Calu3 (cell line): ENCODE data around the gene PLCH2. TPM values are rescaled to one million over a fixed set of nuclear protein-coding genes. Genes with fewer than 3 reads are reported as not detected.

Experiments
- BruUV-seq: library from RNA; stranded (reverse); fragments of 400-500 nt; replicated peaks from 2 replicates; lab custom pipeline; 2021; lab: Mats Ljungman, UMichigan
- CTCF ChIA-PET: fragments of 300-600 bp; sonication (Branson Sonifier 250); formaldehyde crosslinking; loops from one replicate; lab custom pipeline; 2022; ENCODE audit warnings: antibody characterized with exemption; lab: Charles Lee
- DNase-seq: peaks from one replicate; pipeline ENCODE4 v3.0.0; 2022
- H3K27ac Mint-ChIP-seq: one replicate; pipeline ENCODE4 v1.8.0; 2022; ENCODE audit warnings: mixed read lengths; ENCODE audit not compliant: unreplicated experiment
- H3K27me3 Mint-ChIP-seq: one replicate; pipeline ENCODE4 v1.8.0; 2022; ENCODE audit warnings: mixed read lengths; ENCODE audit not compliant: unreplicated experiment
- H3K36me3 Mint-ChIP-seq: one replicate; pipeline ENCODE4 v1.8.0; 2022; ENCODE audit warnings: mild to moderate bottlenecking, moderate library complexity, mixed read lengths; ENCODE audit not compliant: insufficient read depth, unreplicated experiment
- H3K4me1 Mint-ChIP-seq: one replicate; pipeline ENCODE4 v1.8.0; 2022; ENCODE audit warnings: mild to moderate bottlenecking, low read depth, mixed read lengths; ENCODE audit not compliant: unreplicated experiment
- H3K4me3 Mint-ChIP-seq: one replicate; pipeline ENCODE4 v1.8.0; 2022; ENCODE audit warnings: mild to moderate bottlenecking, low read depth, moderate library complexity, mixed read lengths; ENCODE audit not compliant: unreplicated experiment
- H3K9me3 Mint-ChIP-seq: one replicate; pipeline ENCODE4 v1.8.0; 2022; ENCODE audit warnings: low read depth, mixed read lengths; ENCODE audit not compliant: unreplicated experiment
- CTCF ChIP-seq: fragments of 200-600 bp; IDR thresholded peaks from one replicate; pipeline ENCODE4 v1.8.0; 2022; ENCODE audit warnings: antibody characterized with exemption; ENCODE audit not compliant: unreplicated experiment
- intact Hi-C: fragments of 100-400 bp; cut with micrococcal nuclease; formaldehyde crosslinking; loops from one replicate; pipeline ENCODE4 v1.10.0; 2022; ENCODE audit not compliant: unreplicated experiment
- total RNA-seq: library from RNA; stranded (reverse); gene quantifications from 2 replicates; pipeline ENCODE4 v1.2.3, GENCODE V29; 2022

The PLCH2 gene
- total RNA-seq, 1 experiment from 2014 or later, result 3.1 TPM

- H3K4me3 Mint-ChIP-seq, result no peak overlapping the region
- no TSS peak for BruUV-seq
- peak; percentile 56 for DNase-seq
- H3K9me3 Mint-ChIP-seq, result no peaks in the 10 kb centered on the region
- peaks cover 11% of the 10 kb centered on the region for H3K36me3 Mint-ChIP-seq
- H3K4me1 Mint-ChIP-seq, result no peaks in the 10 kb centered on the region
- intact Hi-C loops, result loop anchor here (10.0 kb wide), 1 partner anchor 347 kb away; the partner anchor contains the start of gene FAAP20
- H3K27ac Mint-ChIP-seq, result no peak overlapping the region
- no peak for TF ChIP-seq CTCF
- CTCF ChIA-PET, result no interaction called here
- H3K27me3 Mint-ChIP-seq, result no peaks in the 10 kb centered on the region
These were observed 65.6 kb downstream of the PLCH2 start for GRCh38 chr1:2541619-2542245.

DNA sequence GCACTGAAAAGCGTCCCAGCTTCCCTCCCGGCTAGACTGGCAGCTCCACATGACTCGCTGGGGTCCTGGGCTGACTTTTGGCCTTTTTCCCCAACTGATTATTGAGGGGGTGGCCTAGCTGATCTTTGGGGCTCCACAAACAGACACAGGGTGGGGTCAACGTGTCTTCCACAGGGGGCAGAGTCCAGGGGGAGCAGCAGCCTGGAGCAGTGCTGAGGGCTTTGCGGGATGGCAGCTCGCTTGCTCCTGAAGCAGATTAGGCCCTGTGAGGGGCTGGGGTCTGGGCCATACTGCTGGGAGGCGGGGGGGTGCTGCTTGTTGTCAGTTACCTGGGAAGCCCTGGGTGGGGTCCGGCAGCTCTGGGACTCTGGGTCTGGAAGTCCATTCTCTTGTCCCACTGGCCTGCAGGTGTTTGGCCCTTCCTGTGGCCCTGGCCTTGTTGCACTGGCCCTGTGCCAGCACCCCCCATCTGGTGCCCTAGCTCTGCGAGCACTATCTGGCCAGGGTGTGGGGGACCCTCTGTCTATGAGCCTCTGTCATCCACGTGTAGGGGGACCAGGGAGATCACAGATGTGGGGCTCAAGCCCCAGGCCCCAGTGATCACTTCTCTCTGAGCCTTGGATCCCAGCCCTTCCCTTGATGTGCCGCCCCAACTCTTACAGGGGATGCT is 66.3 kb downstream of the PLCH2 start:
- peaks cover 15% of the 10 kb centered on the region for H3K36me3 Mint-ChIP-seq
- no peak overlapping the region for H3K27ac Mint-ChIP-seq
- H3K27me3 Mint-ChIP-seq, result no peaks in the 10 kb centered on the region
- intact Hi-C loops, result loop anchor here (10.0 kb wide), 1 partner anchor 348 kb away; the partner anchor contains the start of gene FAAP20
- no peaks in the 10 kb centered on the region for H3K4me1 Mint-ChIP-seq
- no peaks in the 10 kb centered on the region for H3K9me3 Mint-ChIP-seq
- H3K4me3 Mint-ChIP-seq, result no peak overlapping the region
- CTCF ChIA-PET, result no interaction called here
- BruUV-seq, result no TSS peak
- no peak for DNase-seq
- TF ChIP-seq CTCF, result no peak

DNA sequence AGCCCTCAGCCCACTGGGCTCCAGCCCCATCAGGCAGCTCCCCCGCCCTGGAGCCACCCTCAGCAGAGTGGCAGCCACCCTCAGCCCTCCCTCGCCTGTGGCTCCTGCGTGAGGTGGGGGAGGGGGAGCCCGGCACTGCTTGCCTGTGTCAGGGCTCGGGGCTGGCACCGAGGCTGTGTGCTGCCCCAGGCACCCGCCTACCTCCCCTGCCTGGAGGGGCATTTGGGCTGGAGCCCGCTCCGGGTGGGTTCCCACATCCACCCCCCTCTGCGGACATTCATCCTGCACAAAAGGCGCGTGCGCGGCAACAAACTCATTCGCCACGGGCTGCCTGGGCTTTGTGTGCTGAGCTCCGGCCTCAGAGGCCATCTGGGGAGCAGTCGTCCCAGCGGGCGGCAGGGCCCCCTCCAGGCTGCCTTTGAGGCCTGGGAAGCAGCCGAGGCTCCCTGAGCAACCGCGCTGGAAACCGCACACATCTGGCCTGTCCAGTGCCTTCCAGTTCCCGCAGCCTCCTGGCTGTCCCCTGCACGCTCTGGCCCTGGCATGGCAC is 67.5 kb downstream of the PLCH2 start:
- Mint-ChIP-seq H3K4me1 (no peaks in the 10 kb centered on the region), H3K36me3 (peaks cover 15% of the 10 kb centered on the region), H3K27ac (no peak overlapping the region), H3K27me3 (no peaks in the 10 kb centered on the region), H3K4me3 (no peak overlapping the region), H3K9me3 (no peaks in the 10 kb centered on the region)
- TF ChIP-seq CTCF, result no peak
- CTCF ChIA-PET, result no interaction called here
- DNase-seq, result no peak
- no TSS peak for BruUV-seq
- intact Hi-C loops, result loop anchor here (10.0 kb wide), 1 partner anchor 349 kb away; the partner anchor contains the start of gene FAAP20

DNA sequence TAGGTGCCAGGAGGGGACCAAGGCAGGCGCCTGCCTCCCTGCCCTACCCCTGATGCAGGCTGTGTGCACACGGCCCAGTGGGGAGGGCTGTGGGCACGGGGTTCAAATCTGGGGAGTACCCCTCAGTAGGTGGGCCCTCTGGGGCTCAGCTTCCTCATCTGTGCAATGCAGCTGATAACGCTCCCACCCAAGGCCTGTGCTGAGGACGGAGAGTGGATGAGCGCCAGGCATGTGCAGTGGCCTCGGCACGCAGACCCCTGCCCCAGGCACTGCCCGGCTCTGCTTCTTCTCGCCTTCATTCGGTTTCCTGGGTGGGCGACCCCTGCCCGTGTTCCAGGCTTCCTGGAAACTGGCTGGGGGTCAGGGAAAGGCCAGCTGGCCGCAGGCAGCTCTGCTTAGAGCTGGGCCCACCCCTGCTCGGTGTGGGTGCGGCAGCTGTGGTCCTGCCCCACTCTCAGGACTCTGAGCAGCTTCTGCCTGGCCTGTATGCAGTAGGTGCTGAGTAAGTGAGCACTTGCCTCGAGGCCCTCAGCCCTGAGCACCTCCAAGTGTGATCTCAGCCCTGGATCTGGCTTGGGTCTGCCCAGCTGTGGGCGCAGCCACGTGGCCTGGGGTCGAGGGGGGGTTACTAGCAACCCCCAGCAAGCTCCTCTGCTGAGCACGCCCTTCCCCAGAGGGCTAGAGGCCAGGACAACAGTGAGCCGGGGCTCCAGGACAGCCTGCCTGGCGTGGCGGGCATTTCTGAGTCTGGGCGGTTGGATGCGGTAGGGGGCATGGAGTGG is 68.2 kb downstream of the PLCH2 start:
- no TSS peak for BruUV-seq
- Mint-ChIP-seq H3K4me3 (no peak overlapping the region), H3K27ac (no peak overlapping the region), H3K36me3 (peaks cover 15% of the 10 kb centered on the region), H3K9me3 (no peaks in the 10 kb centered on the region), H3K27me3 (no peaks in the 10 kb centered on the region), H3K4me1 (no peaks in the 10 kb centered on the region)
- intact Hi-C loops, result loop anchor here (10.0 kb wide), 1 partner anchor 349 kb away; the partner anchor contains the start of gene FAAP20
- no peak for TF ChIP-seq CTCF
- no peak for DNase-seq
- CTCF ChIA-PET, result no interaction called here
